B cell (primary cell): ENCODE data around the gene SP8.

Source experiments
- CTCF ChIP-seq: fragments of 200-600 bp; IDR thresholded peaks from one replicate; pipeline ENCODE4 v1.8.0; 2022; ENCODE audit warnings: antibody characterized with exemption, mild to moderate bottlenecking
- EZH2 ChIP-seq: IDR thresholded peaks from 2 replicates; pipeline ENCODE4 v1.6.1; 2012; ENCODE audit warnings: borderline replicate concordance, low read depth, mild to moderate bottlenecking, moderate library complexity, low read length; ENCODE audit not compliant: insufficient read depth, poor library complexity, severe bottlenecking

GRCh38 chr7:20791538-20792434 lies 5.1 kb upstream of the SP8 start:
- TF ChIP-seq CTCF = no peak
- TF ChIP-seq EZH2 = no peak
